Measurements from ENCODE around the gene RNF34. TPM values are rescaled to one million over a fixed set of nuclear protein-coding genes. Genes with fewer than 3 reads are reported as not detected.

Gene RNF34
- total and polyA plus RNA-seq, 2 donors (not counting 3 experiments of a cell fraction or from before 2014, with no cell fraction given): 37.6 to 51.1 TPM

GRCh38 chr12:121404734-121405133, 4.8 kb downstream of the RNF34 start:
- TF ChIP-seq MAX (IDR thresholded peaks at IDR 0.05; ENCODE audit: insufficient read depth, insufficient read length) (no peak), MYC (IDR thresholded peaks at IDR 0.05; ENCODE audit: low read depth, low read length) (no peak), EZH2 (IDR thresholded peaks at IDR 0.05; ENCODE audit: borderline replicate concordance, low read depth, low read length, severe bottlenecking) (no peak), GATA2 (IDR thresholded peaks at IDR 0.05; ENCODE audit: insufficient read depth, insufficient read length, low read depth, low read length) (no peak), POLR2A (IDR thresholded peaks at IDR 0.05; ENCODE audit: low read depth, low read length) (no peak), POLR2AphosphoS5 (IDR thresholded peaks at IDR 0.05; ENCODE audit: insufficient read depth, low read depth, low read length) (no peak), CTCF (IDR thresholded peaks at IDR 0.05; ENCODE audit: extremely low read depth in 1 of 2, insufficient read depth in 1 of 2, low read depth in 1 of 2, low read length in 2 of 2) (no peak), FOS (IDR thresholded peaks at IDR 0.05; ENCODE audit: borderline replicate concordance, insufficient read depth, low read length) (no peak), JUN (IDR thresholded peaks at IDR 0.05; ENCODE audit: borderline replicate concordance, insufficient read depth, insufficient read length, low read depth) (no peak)
- FAIRE-seq (no peak), DNase-seq (ENCODE audit: low read depth, low spot score) (no peak)
- Histone ChIP-seq H4K20me1 (replicated peaks; ENCODE audit: control insufficient read depth, extremely low read depth, insufficient read depth, low read length) (no peaks in the 10 kb centered on the region), H3K4me3 (replicated peaks in 1 of 3; ENCODE audit: insufficient read depth in 1 of 3, low read depth in 1 of 3, low read length in 3 of 3) (no peak overlapping the region), H3K9ac (replicated peaks; ENCODE audit: extremely low read depth, insufficient read depth, low read length) (no peak overlapping the region), H3K4me2 (ENCODE audit: insufficient read depth, low read length) (no peak overlapping the region), H3K27ac (ENCODE audit: insufficient read depth, low read depth, low read length) (no peak overlapping the region), H3K9me1 (replicated peaks; ENCODE audit: control insufficient read depth, extremely low read depth, insufficient read depth, low read length) (no peaks in the 10 kb centered on the region), H3K79me2 (ENCODE audit: control insufficient read depth, insufficient read depth, low read length) (peaks cover 48% of the 10 kb centered on the region), H3K36me3 (ENCODE audit: control insufficient read depth in 2 of 2, extremely low read depth in 1 of 2, insufficient read depth in 2 of 2, low read length in 2 of 2) (peaks cover 2 to 5% of the 10 kb centered on the region in 2 experiments), H2AFZ (ENCODE audit: low read depth, low read length) (no peak overlapping the region), H3K9me3 (replicated peaks; ENCODE audit: control insufficient read depth, insufficient read depth, low read length) (no peaks in the 10 kb centered on the region), H3K4me1 (ENCODE audit: control insufficient read depth, extremely low read depth, insufficient read depth, low read length) (peaks cover 13% of the 10 kb centered on the region), H3K27me3 (ENCODE audit: control insufficient read depth in 2 of 2, insufficient read depth in 2 of 2, low read length in 2 of 2) (no peaks in the 10 kb centered on the region)
- dilution Hi-C loops (cut with MboI; ENCODE audit: extremely low pct_ligation_motif_present, low sequenced_read_pairs): no loop called here
- no TSS peak for BruUV-seq (replicated peaks)
- ChIA-PET CTCF (interaction anchor here (0.7 to 1.0 kb wide), 3 partner anchors 21 to 69 kb away, joined by 3 read pairs; no protein-coding TSS in a partner anchor), POLR2A (interaction anchor here (0.9 kb wide), 1 partner anchor 12 kb away, joined by 3 read pairs; no protein-coding TSS in a partner anchor)
- intact Hi-C loops (cut with micrococcal nuclease): loop anchor here (5.0 kb wide), 2 partner anchors 72 to 107 kb away; partner anchors contain the start of gene CAMKK2

Measured in endothelial cell of umbilical vein (primary cell).